GM08714 (cell line): ENCODE data around the gene LSAMP.

Experiments
- H3K4me3 ChIP-seq: fragments of 200-500 bp; sonication (Bioruptor generic); 2 replicates; pipeline ENCODE4 v1.5.1; 2014; ENCODE audit warnings: mild to moderate bottlenecking, low read length, inconsistent platforms
- ZNF274 ChIP-seq: IDR thresholded peaks from 2 replicates; pipeline ENCODE4 v1.6.1; 2012; ENCODE audit warnings: mild to moderate bottlenecking, low read depth, low read length

The LSAMP gene

GRCh38 chr3:116350119-116350733, 95.1 kb downstream of the LSAMP start:
- H3K4me3 ChIP-seq: no peak overlapping the region
- no peak for TF ChIP-seq ZNF274

- H3K4me3 ChIP-seq: no peak overlapping the region
- TF ChIP-seq ZNF274: no peak
These were observed 97.1 kb downstream of the LSAMP start for GRCh38 chr3:116348216-116348615.

- no peak overlapping the region; the same call in 1 of the 2 replicates for H3K4me3 ChIP-seq
- no peak for TF ChIP-seq ZNF274
These were observed 102.8 kb downstream of the LSAMP start for GRCh38 chr3:116342499-116342898.

GRCh38 chr3:116341899-116342298, 103.4 kb downstream of the LSAMP start:
- TF ChIP-seq ZNF274: no peak
- H3K4me3 ChIP-seq: no peak overlapping the region; the same call in 1 of the 2 replicates

- TF ChIP-seq ZNF274: no peak
- no peak overlapping the region for H3K4me3 ChIP-seq
These were observed 103.9 kb downstream of the LSAMP start for GRCh38 chr3:116341381-116341780.

- no peak overlapping the region for H3K4me3 ChIP-seq
- no peak for TF ChIP-seq ZNF274
These were observed 104.5 kb downstream of the LSAMP start for GRCh38 chr3:116340680-116341216.

- no peak for TF ChIP-seq ZNF274
- no peak overlapping the region for H3K4me3 ChIP-seq
These were observed 105.8 kb downstream of the LSAMP start for GRCh38 chr3:116339441-116340028.

- no peak for TF ChIP-seq ZNF274
- no peak overlapping the region for H3K4me3 ChIP-seq
These were observed 106.6 kb downstream of the LSAMP start for GRCh38 chr3:116338713-116339112.

- no peak overlapping the region for H3K4me3 ChIP-seq
- TF ChIP-seq ZNF274: no peak
These were observed 108.1 kb downstream of the LSAMP start for GRCh38 chr3:116337229-116337628.

GRCh38 chr3:116331380-116331779, 113.9 kb downstream of the LSAMP start:
- no peak for TF ChIP-seq ZNF274

GRCh38 chr3:116322750-116323375, 122.4 kb downstream of the LSAMP start:
- no peak overlapping the region for H3K4me3 ChIP-seq
- TF ChIP-seq ZNF274: no peak

More at GRCh38 chr3:116331380-116331779, 113.9 kb downstream of the LSAMP start:
- no peak overlapping the region for H3K4me3 ChIP-seq

- no peak for TF ChIP-seq ZNF274
- H3K4me3 ChIP-seq: no peak overlapping the region
These were observed 126.9 kb downstream of the LSAMP start for GRCh38 chr3:116318370-116318769.

- no peak for TF ChIP-seq ZNF274
- H3K4me3 ChIP-seq: no peak overlapping the region
These were observed 128.5 kb downstream of the LSAMP start for GRCh38 chr3:116316771-116317170.

GRCh38 chr3:116314476-116314875, 130.8 kb downstream of the LSAMP start:
- no peak for TF ChIP-seq ZNF274
- H3K4me3 ChIP-seq: no peak overlapping the region

GRCh38 chr3:116306720-116307119, 138.6 kb downstream of the LSAMP start:
- TF ChIP-seq ZNF274: no peak
- H3K4me3 ChIP-seq: no peak overlapping the region
